IMR-90 (cell line): ENCODE measurements around the gene ITGB5. TPM values are rescaled to one million over a fixed set of nuclear protein-coding genes. Genes with fewer than 3 reads are reported as not detected.
A peak's percentile ranks its signal among the peaks of the same experiment; 100 is the strongest.

Source experiments
- ATAC-seq: fragments of 200-7000 bp; cut with Tn5 transposase; 2 replicates; pipeline ENCODE4 v1.9.1; 2020; ENCODE audit warnings: low read depth, mild to moderate bottlenecking, moderate library complexity
- BruUV-seq: library from RNA; stranded (reverse); fragments of 400-500 nt; replicated peaks from 2 replicates; lab custom pipeline; 2021; lab: Mats Ljungman, UMichigan
- CTCF ChIA-PET: fragments of 300-600 bp; formaldehyde crosslinking; extraction: SDS; loops from one replicate; lab custom pipeline; 2021; ENCODE audit warnings: antibody characterized with exemption; lab: Yijun Ruan, JAX
- POLR2A ChIA-PET: fragments of 300-600 bp; sonication (Branson Sonifier 250); formaldehyde crosslinking; loops from one replicate; lab custom pipeline; 2022; ENCODE audit warnings: antibody characterized with exemption; ENCODE audit not compliant: unreplicated experiment; lab: Charles Lee
- DNase-seq: peaks from one replicate; pipeline ENCODE4 v3.0.0; 2013
- H2AFZ ChIP-seq: replicated peaks from 2 replicates; pipeline ENCODE3; 2013; ENCODE audit warnings: low read length, mild to moderate bottlenecking; ENCODE audit not compliant: poor library complexity
- H2AK5ac ChIP-seq: 2 replicates; pipeline ENCODE4 v1.6.1; 2013; ENCODE audit warnings: low read depth, low read length, inconsistent platforms
- H2AK9ac ChIP-seq: replicated peaks from 2 replicates; pipeline ENCODE3; 2013; ENCODE audit warnings: mild to moderate bottlenecking, low read depth, low read length, moderate library complexity; ENCODE audit not compliant: poor library complexity
- H2BK120ac ChIP-seq: 2 replicates; pipeline ENCODE4 v1.6.1; 2013; ENCODE audit warnings: low read depth, low read length, inconsistent platforms
- H2BK15ac ChIP-seq: 3 replicates; pipeline ENCODE4 v1.6.1; 2013; ENCODE audit warnings: low read depth, low read length, inconsistent platforms
- H2BK20ac ChIP-seq: 2 replicates; pipeline ENCODE4 v1.6.1; 2013; ENCODE audit warnings: low read depth, mild to moderate bottlenecking, inconsistent platforms, low read length, moderate library complexity
- H2BK5ac ChIP-seq: 2 replicates; pipeline ENCODE4 v1.6.1; 2013; ENCODE audit warnings: mild to moderate bottlenecking, low read depth, low read length, inconsistent platforms; ENCODE audit not compliant: poor library complexity, severe bottlenecking
- H3K14ac ChIP-seq: replicated peaks from 2 replicates; pipeline ENCODE4 v1.6.1; 2013; ENCODE audit warnings: low read depth, low read length, inconsistent platforms
- H3K18ac ChIP-seq: 2 replicates; pipeline ENCODE4 v1.6.1; 2013; ENCODE audit warnings: low read depth, low read length, control low read depth
- H3K23ac ChIP-seq: 2 replicates; pipeline ENCODE4 v1.6.1; 2013; ENCODE audit warnings: low read depth, low read length, inconsistent platforms
- H3K27ac ChIP-seq: 2 replicates; pipeline ENCODE4 v1.5.1; 2013; ENCODE audit warnings: mild to moderate bottlenecking, control low read depth, low read length; ENCODE audit not compliant: insufficient read depth
- H3K27me3 ChIP-seq: 2 replicates; pipeline ENCODE4 v1.6.1; 2013; ENCODE audit warnings: low read length; ENCODE audit not compliant: control insufficient read depth, insufficient read depth
- H3K36me3 ChIP-seq: 2 replicates; pipeline ENCODE4 v1.6.1; 2013; ENCODE audit warnings: low read length, mixed read lengths; ENCODE audit not compliant: control insufficient read depth, insufficient read depth
- H3K4ac ChIP-seq: 2 replicates; pipeline ENCODE4 v1.6.1; 2013; ENCODE audit warnings: low read depth, low read length, inconsistent platforms
- H3K4me1 ChIP-seq: 2 replicates; pipeline ENCODE4 v1.6.1; 2013; ENCODE audit warnings: low read length, mixed read lengths; ENCODE audit not compliant: control insufficient read depth, insufficient read depth
- H3K4me2 ChIP-seq: 2 replicates; pipeline ENCODE4 v1.6.1; 2013; ENCODE audit warnings: low read depth, mild to moderate bottlenecking, control low read depth, low read length, moderate library complexity
- H3K4me3 ChIP-seq: 2 replicates; pipeline ENCODE4 v1.5.1; 2013; ENCODE audit warnings: low read depth, mild to moderate bottlenecking, control low read depth, low read length, moderate library complexity; ENCODE audit not compliant: insufficient read depth
- H3K56ac ChIP-seq: 2 replicates; pipeline ENCODE4 v1.6.1; 2013; ENCODE audit warnings: low read length, inconsistent platforms; ENCODE audit not compliant: insufficient read depth; ENCODE audit errors: extremely low read depth
- H3K79me1 ChIP-seq, 2 experiments: 2 replicates each; pipeline ENCODE4 v1.6.1; 2013; ENCODE audit warnings: low read length in 2 of 2, inconsistent platforms in 1 of 2, low read depth in 1 of 2
- H3K9ac ChIP-seq: 2 replicates; pipeline ENCODE4 v1.6.1; 2013; ENCODE audit warnings: low read depth, low read length, control low read depth
- H3K9me1 ChIP-seq: 2 replicates; pipeline ENCODE4 v1.6.1; 2013; ENCODE audit warnings: low read length, inconsistent platforms; ENCODE audit not compliant: insufficient read depth
- H3K9me3 ChIP-seq: 2 replicates; pipeline ENCODE4 v1.6.1; 2013; ENCODE audit warnings: low read length; ENCODE audit not compliant: control insufficient read depth, insufficient read depth
- H4K20me1 ChIP-seq: 2 replicates; pipeline ENCODE4 v1.6.1; 2013; ENCODE audit warnings: low read length, inconsistent platforms; ENCODE audit not compliant: insufficient read depth
- H4K5ac ChIP-seq: 2 replicates; pipeline ENCODE4 v1.6.1; 2013; ENCODE audit warnings: mild to moderate bottlenecking, low read depth, low read length, control low read depth
- H4K8ac ChIP-seq, 2 experiments: 2 replicates each; pipeline ENCODE4 v1.6.1; 2013; ENCODE audit warnings: low read depth in 2 of 2, low read length in 2 of 2, control low read depth in 1 of 2, inconsistent platforms in 1 of 2
- H4K91ac ChIP-seq: 2 replicates; pipeline ENCODE4 v1.6.1; 2013; ENCODE audit warnings: low read depth, low read length, inconsistent platforms; ENCODE audit not compliant: insufficient read depth
- FOS ChIP-seq: fragments of 150-350 bp; IDR thresholded peaks from 2 replicates; pipeline ENCODE4 v1.6.1; 2016; ENCODE audit warnings: low read depth, low read length
- MAFK ChIP-seq: IDR thresholded peaks from 2 replicates; pipeline ENCODE4 v1.6.1; 2012; ENCODE audit warnings: low read depth, low read length, improper control_type of control experiment
- SMC3 ChIP-seq: fragments of 150-350 bp; IDR thresholded peaks from 2 replicates; pipeline ENCODE4 v1.6.1; 2016; ENCODE audit warnings: low read depth, mild to moderate bottlenecking, antibody characterized with exemption, low read length, moderate library complexity
- WGBS, 2 experiments: methylation state at CpG; one replicate each; pipeline versions ENCODE4 v1.1.5 to v1.1.7; 2013; ENCODE audit warnings: missing lambda C conversion rate in 2 of 2; ENCODE audit not compliant: insufficient read length in 1 of 2; ENCODE audit errors: extremely low coverage in 2 of 2; 5-methylcytosine and 5-hydroxymethylcytosine counted together
- dilution Hi-C: fragments of 300-500 bp; cut with HindIII; formaldehyde crosslinking; loops from one replicate; pipeline ENCODE4 v1.14.3; 2018; ENCODE audit warnings: low sequenced_read_pairs; ENCODE audit not compliant: unreplicated experiment
- in situ Hi-C: fragments of 300-500 bp; cut with MboI; formaldehyde crosslinking; loops from 3 replicates; pipeline ENCODE4 v1.14.3; 2019; ENCODE audit warnings: low sequenced_read_pairs, inconsistent platforms, mixed read lengths
- intact Hi-C: fragments of 100-400 bp; cut with micrococcal nuclease; formaldehyde crosslinking; loops from 2 replicates; pipeline ENCODE4 v1.10.0; 2022
- polyA plus RNA-seq, 3 experiments: library from polyadenylated mRNA; depleted of rRNA; stranded (reverse); fragments of >200 nt; gene quantifications; 2 replicates each; pipeline ENCODE4 v1.2.3, GENCODE V29; 2012; ENCODE audit warnings: low replicate concordance in 1 of 3
- total RNA-seq: library from RNA; depleted of rRNA; stranded (reverse); fragments of >200 nt; gene quantifications from 2 replicates; pipeline ENCODE4 v1.2.3, GENCODE V29; 2012

ITGB5 gene
- total and polyA plus RNA-seq, 2 of the 4 experiments (the other 2 are of a cell fraction) = 85.0 to 101 TPM

- TSS peak; percentile 89 for BruUV-seq
- no peak overlapping the region for H2BK15ac ChIP-seq
- H3K4me2 ChIP-seq = no peak overlapping the region
- no peak overlapping the region for H3K4me3 ChIP-seq
- WGBS, 2 experiments = 93% methylated on average over 3 of the region's 8 CpGs; no CpG with 5 or more reads in 1 of the 2 experiments
- no peak overlapping the region for H2BK120ac ChIP-seq
- no peaks in the 10 kb centered on the region for H3K27me3 ChIP-seq
- ATAC-seq (no peak), DNase-seq (no peak)
- POLR2A ChIA-PET = no interaction called here
- H3K36me3 ChIP-seq = peaks cover 43% of the 10 kb centered on the region
- no peak overlapping the region for H3K27ac ChIP-seq
- no peak overlapping the region for H3K56ac ChIP-seq
- no peak overlapping the region for H4K5ac ChIP-seq
- no peak overlapping the region for H4K91ac ChIP-seq
- no peak overlapping the region for H3K4ac ChIP-seq
- in situ Hi-C loops = loop anchor here (5.0 to 10.0 kb wide), 2 partner anchors 139 to 672 kb away; no protein-coding TSS in a partner anchor
- H3K79me1 ChIP-seq = peaks cover 0 to 2% of the 10 kb centered on the region in 2 experiments; a peak in 2 of 4 replicates
- H4K8ac ChIP-seq = no peak overlapping the region
- CTCF ChIA-PET = interaction anchor here (0.6 to 1.0 kb wide), 2 partner anchors 130 to 138 kb away, joined by 3 read pairs; no protein-coding TSS in a partner anchor
- TF ChIP-seq SMC3 = no peak
- no peak for TF ChIP-seq MAFK
- TF ChIP-seq FOS = no peak
- H3K4me1 ChIP-seq = peaks cover 7% of the 10 kb centered on the region
- no peak overlapping the region for H2BK20ac ChIP-seq
- no peak overlapping the region for H2BK5ac ChIP-seq
- 0 out of 2 replicates have a peak, but pooled peaks cover 2% of the 10 kb centered on the region for H3K9me1 ChIP-seq
- no peak overlapping the region for H3K9ac ChIP-seq
- 0 out of 2 replicates have a peak, but pooled peaks cover 4% of the 10 kb centered on the region for H4K20me1 ChIP-seq
- no peak overlapping the region for H2AK5ac ChIP-seq
- no peak overlapping the region for H3K23ac ChIP-seq
- dilution Hi-C loops = loop anchor here (25.0 kb wide), 1 partner anchor 124 kb away; the partner anchor contains the start of gene ITGB5
- H2AK9ac ChIP-seq = no peak overlapping the region
- H3K18ac ChIP-seq = no peak overlapping the region
- no peak overlapping the region for H2AFZ ChIP-seq
- no peaks in the 10 kb centered on the region for H3K9me3 ChIP-seq
- intact Hi-C loops = loop anchor here (5.0 kb wide), 3 partner anchors 124 to 824 kb away; partner anchors contain the start of gene ITGB5
- no peak overlapping the region for H3K14ac ChIP-seq
Measured at GRCh38 chr3:124763206-124763605, 124.0 kb downstream of the ITGB5 start.
